Measurements from ENCODE around the gene AUTS2. TPM values are rescaled to one million over a fixed set of nuclear protein-coding genes. Genes with fewer than 3 reads are reported as not detected.

The AUTS2 gene
- total and polyA plus RNA-seq, 2 experiments from 2014 or later: 32.0 to 91.0 TPM

GRCh38 chr7:70142247-70142932 lies 544.1 kb downstream of the AUTS2 start:
- Mint-ChIP-seq H3K27me3 (ENCODE audit: insufficient read depth, low read depth, poor library complexity) (peaks cover 2% of the 10 kb centered on the region), H3K36me3 (ENCODE audit: low read depth) (no peaks in the 10 kb centered on the region), H3K4me3 (no peak overlapping the region), H3K9me3 (no peaks in the 10 kb centered on the region), H3K27ac (no peak overlapping the region), H3K4me1 (no peaks in the 10 kb centered on the region)
- Histone ChIP-seq H3K9me2 (ENCODE audit: insufficient read depth) (no peaks in the 10 kb centered on the region), H3K36me3 (ENCODE audit: insufficient read depth) (no peaks in the 10 kb centered on the region), H3K4me2 (no peak overlapping the region), H3F3A (replicated peaks; ENCODE audit: low read depth) (no peaks in the 10 kb centered on the region), H2AFZ (no peak overlapping the region), H3K4me1 (ENCODE audit: insufficient read depth) (no peaks in the 10 kb centered on the region), H3K27ac (ENCODE audit: low read depth) (no peak overlapping the region), H4K20me1 (replicated peaks; ENCODE audit: insufficient read depth) (no peaks in the 10 kb centered on the region), H3K79me2 (replicated peaks; ENCODE audit: insufficient read depth) (no peaks in the 10 kb centered on the region), H3K4me3 (no peak overlapping the region), H3K27me3 (ENCODE audit: insufficient read depth) (no peaks in the 10 kb centered on the region)
- ATAC-seq (no peak), DNase-seq (ENCODE audit: low spot score) (no peak)
- TF ChIP-seq, protein P1, sequence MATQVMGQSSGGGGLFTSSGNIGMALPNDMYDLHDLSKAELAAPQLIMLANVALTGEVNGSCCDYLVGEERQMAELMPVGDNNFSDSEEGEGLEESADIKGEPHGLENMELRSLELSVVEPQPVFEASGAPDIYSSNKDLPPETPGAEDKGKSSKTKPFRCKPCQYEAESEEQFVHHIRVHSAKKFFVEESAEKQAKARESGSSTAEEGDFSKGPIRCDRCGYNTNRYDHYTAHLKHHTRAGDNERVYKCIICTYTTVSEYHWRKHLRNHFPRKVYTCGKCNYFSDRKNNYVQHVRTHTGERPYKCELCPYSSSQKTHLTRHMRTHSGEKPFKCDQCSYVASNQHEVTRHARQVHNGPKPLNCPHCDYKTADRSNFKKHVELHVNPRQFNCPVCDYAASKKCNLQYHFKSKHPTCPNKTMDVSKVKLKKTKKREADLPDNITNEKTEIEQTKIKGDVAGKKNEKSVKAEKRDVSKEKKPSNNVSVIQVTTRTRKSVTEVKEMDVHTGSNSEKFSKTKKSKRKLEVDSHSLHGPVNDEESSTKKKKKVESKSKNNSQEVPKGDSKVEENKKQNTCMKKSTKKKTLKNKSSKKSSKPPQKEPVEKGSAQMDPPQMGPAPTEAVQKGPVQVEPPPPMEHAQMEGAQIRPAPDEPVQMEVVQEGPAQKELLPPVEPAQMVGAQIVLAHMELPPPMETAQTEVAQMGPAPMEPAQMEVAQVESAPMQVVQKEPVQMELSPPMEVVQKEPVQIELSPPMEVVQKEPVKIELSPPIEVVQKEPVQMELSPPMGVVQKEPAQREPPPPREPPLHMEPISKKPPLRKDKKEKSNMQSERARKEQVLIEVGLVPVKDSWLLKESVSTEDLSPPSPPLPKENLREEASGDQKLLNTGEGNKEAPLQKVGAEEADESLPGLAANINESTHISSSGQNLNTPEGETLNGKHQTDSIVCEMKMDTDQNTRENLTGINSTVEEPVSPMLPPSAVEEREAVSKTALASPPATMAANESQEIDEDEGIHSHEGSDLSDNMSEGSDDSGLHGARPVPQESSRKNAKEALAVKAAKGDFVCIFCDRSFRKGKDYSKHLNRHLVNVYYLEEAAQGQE (IDR thresholded peaks at IDR 0.05; ENCODE audit: unreplicated experiment): no peak
- TF ChIP-seq ZNF114 (CRISPR knock-in tag; IDR thresholded peaks at IDR 0.05) (no peak), NANOG (IDR thresholded peaks at IDR 0.05; ENCODE audit: borderline replicate concordance) (no peak)

- Histone ChIP-seq H2AFZ (no peak overlapping the region), H4K20me1 (replicated peaks; ENCODE audit: insufficient read depth) (no peaks in the 10 kb centered on the region), H3K36me3 (ENCODE audit: insufficient read depth) (no peaks in the 10 kb centered on the region), H3K27ac (ENCODE audit: low read depth) (no peak overlapping the region), H3K79me2 (replicated peaks; ENCODE audit: insufficient read depth) (no peaks in the 10 kb centered on the region), H3K4me1 (ENCODE audit: insufficient read depth) (no peaks in the 10 kb centered on the region), H3K4me3 (no peak overlapping the region), H3K9me2 (ENCODE audit: insufficient read depth) (no peaks in the 10 kb centered on the region), H3F3A (replicated peaks; ENCODE audit: low read depth) (no peaks in the 10 kb centered on the region), H3K27me3 (ENCODE audit: insufficient read depth) (no peaks in the 10 kb centered on the region), H3K4me2 (no peak overlapping the region)
- Mint-ChIP-seq H3K4me3 (no peak overlapping the region), H3K9me3 (no peaks in the 10 kb centered on the region), H3K36me3 (ENCODE audit: low read depth) (no peaks in the 10 kb centered on the region), H3K27me3 (ENCODE audit: insufficient read depth, low read depth, poor library complexity) (peaks cover 2% of the 10 kb centered on the region), H3K27ac (no peak overlapping the region), H3K4me1 (no peaks in the 10 kb centered on the region)
- DNase-seq (ENCODE audit: low spot score) (no peak), ATAC-seq (no peak)
- no peak for TF ChIP-seq EZH2 (IDR thresholded peaks at IDR 0.05; ENCODE audit: low read depth, unreplicated experiment)
- TF ChIP-seq CREB1 (CRISPR knock-in tag; IDR thresholded peaks at IDR 0.05; ENCODE audit: low read depth): no peak
- no peak for TF ChIP-seq CTCF (conservative IDR thresholded peaks at IDR 0.05; ENCODE audit: low read depth in 2 of 2)
- TF ChIP-seq, protein P1 (IDR thresholded peaks at IDR 0.05; ENCODE audit: unreplicated experiment): no peak
- TF ChIP-seq EZH2phosphoT487 (IDR thresholded peaks at IDR 0.05; ENCODE audit: unreplicated experiment): no peak
Measured at GRCh38 chr7:70143075-70144044, 545.1 kb downstream of the AUTS2 start.

Measured in GM23338 (cell line).